Activated T-helper 17 cell treated with anti-CD3 and anti-CD28 coated beads, Interleukin-2, amount 50 U/mL, for 72 hours (primary cell): ENCODE results near the gene SPOCK2. TPM values are rescaled to one million over a fixed set of nuclear protein-coding genes. Genes with fewer than 3 reads are reported as not detected.

Experiments used
- ATAC-seq: fragments of 150-1000 bp; cut with Tn5 transposase; replicated peaks from 2 replicates; pipeline ENCODE4 v1.10.0; 2021; ENCODE audit warnings: mild to moderate bottlenecking, moderate library complexity
- H3K27ac Mint-ChIP-seq: one replicate; pipeline ENCODE4 v1.8.0; 2022; ENCODE audit warnings: mixed read lengths
- H3K27me3 Mint-ChIP-seq: one replicate; pipeline ENCODE4 v1.8.0; 2022; ENCODE audit warnings: mixed read lengths
- H3K36me3 Mint-ChIP-seq: one replicate; pipeline ENCODE4 v1.8.0; 2022; ENCODE audit warnings: low read depth, mild to moderate bottlenecking, mixed read lengths
- H3K4me1 Mint-ChIP-seq: one replicate; pipeline ENCODE4 v1.8.0; 2022; ENCODE audit warnings: mixed read lengths
- H3K4me3 Mint-ChIP-seq: one replicate; pipeline ENCODE4 v1.8.0; 2022; ENCODE audit warnings: mild to moderate bottlenecking, mixed read lengths
- H3K9me3 Mint-ChIP-seq: one replicate; pipeline ENCODE4 v1.8.0; 2022; ENCODE audit warnings: mixed read lengths
- total RNA-seq, 2 donors: library from RNA; stranded (reverse); gene quantifications; one replicate each; pipeline ENCODE4 v1.2.3, GENCODE V29; 2022

SPOCK2 gene
- total RNA-seq, 2 donors from 2014 or later = 161 to 191 TPM

DNA sequence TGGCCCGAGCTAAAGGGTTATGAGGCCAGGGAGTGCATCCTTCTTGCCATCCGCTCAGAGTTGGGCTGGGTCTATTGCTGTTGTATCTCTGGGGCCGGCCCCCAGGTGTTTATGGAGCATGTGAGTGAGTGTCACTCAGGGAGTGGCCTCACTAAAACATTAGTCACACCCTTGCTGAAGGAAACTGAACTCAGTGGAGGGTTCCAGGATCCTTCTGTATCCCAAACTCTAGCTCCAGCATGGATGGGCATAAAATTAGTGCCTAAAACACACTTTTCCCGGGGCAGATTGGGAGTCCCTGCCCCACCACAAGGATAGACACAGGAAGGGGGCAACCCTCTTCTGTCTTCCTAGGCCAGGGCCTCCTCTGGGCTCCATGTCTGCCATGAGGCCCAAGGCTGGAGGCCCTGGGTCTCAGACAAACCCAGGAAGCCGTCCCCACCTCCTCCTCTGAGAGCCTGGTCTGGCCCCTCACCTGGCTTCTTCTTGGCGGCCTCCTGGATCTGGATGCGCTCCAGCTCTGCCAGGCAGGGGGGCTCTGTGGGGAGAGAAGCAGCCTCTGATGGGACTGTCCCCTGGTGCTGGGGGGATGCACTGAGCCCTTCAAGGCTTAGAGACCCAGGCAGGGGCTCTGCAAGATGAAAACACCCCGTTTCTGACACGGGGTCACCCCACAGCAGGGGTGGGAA, 24.5 kb downstream of the SPOCK2 start:
- H3K27ac Mint-ChIP-seq = peak overlapping the region; percentile 64

DNA sequence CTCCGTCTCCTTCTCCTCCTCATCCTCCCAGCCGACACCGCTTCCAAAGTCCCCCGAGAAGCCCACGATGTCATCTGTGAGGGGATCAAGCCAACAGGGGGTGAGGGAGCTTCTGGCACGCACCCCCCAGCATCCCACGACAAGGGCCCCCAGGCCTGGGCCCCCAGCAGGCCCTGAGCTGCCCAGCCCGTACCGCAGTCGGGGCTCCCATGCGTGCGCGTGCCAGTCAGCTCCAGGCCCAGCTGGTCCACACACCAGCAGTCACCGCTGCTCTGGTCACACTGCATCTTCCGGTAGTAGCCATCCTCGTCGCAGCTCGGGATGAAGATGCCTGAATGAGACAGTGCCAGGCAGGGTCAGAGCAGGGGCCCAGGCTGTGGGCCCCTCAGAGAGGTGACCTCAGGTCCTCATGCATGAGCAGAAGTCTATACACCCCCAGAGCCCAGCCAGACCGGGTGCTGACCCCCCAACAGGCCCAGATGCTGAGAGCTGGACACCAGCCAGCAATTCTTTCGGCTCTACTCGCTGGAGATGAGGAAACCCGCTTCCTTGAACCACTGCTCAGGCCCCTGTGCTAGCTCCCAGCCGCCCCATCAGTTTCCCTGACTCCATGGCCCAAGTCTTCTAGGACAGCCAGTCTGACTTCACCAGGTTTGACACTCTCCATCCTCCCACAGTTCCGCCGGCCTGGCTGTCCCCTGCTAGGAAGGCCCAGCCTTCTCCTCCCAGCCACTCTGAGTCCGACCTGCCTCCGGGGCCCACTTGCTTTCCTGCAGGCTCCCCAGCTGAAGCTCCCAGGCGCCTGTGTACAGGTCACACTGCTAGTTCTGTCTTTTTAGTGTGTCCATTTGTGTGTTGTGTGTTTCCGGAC, 25.3 kb downstream of the SPOCK2 start:
- Mint-ChIP-seq H3K36me3 (peaks cover 70% of the 10 kb centered on the region), H3K9me3 (no peaks in the 10 kb centered on the region), H3K27me3 (no peaks in the 10 kb centered on the region), H3K27ac (peak overlapping the region; percentile 64), H3K4me3 (no peak overlapping the region), H3K4me1 (peaks cover 15% of the 10 kb centered on the region)
- ATAC-seq = no peak

More for the DNA sequence above, 24.5 kb downstream of the SPOCK2 start:
- no peak overlapping the region for H3K4me3 Mint-ChIP-seq
- no peaks in the 10 kb centered on the region for H3K27me3 Mint-ChIP-seq
- peaks cover 12% of the 10 kb centered on the region for H3K4me1 Mint-ChIP-seq
- no peaks in the 10 kb centered on the region for H3K9me3 Mint-ChIP-seq
- ATAC-seq = no peak
- H3K36me3 Mint-ChIP-seq = peaks cover 78% of the 10 kb centered on the region

DNA sequence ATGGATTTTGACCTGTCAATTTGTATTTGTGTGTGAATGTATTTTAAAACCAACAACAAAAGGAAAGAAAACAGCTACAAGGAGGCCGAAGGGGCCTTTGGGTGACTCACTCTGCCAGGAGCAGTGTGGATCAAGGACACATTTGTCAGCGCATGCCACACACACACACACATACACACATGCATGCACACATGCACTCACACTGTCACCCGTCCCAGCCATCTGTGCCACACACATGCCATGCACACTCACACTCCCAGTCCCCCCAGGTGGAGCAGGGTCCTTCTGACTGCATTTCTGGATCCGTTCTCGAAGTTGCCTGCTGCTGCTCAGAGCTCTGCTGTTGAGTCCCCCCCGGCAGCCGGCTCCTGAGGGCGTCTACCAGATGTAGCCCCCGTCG, 26.0 kb downstream of the SPOCK2 start:
- ATAC-seq = no peak
- H3K27me3 Mint-ChIP-seq = no peaks in the 10 kb centered on the region
- peaks cover 63% of the 10 kb centered on the region for H3K36me3 Mint-ChIP-seq

DNA sequence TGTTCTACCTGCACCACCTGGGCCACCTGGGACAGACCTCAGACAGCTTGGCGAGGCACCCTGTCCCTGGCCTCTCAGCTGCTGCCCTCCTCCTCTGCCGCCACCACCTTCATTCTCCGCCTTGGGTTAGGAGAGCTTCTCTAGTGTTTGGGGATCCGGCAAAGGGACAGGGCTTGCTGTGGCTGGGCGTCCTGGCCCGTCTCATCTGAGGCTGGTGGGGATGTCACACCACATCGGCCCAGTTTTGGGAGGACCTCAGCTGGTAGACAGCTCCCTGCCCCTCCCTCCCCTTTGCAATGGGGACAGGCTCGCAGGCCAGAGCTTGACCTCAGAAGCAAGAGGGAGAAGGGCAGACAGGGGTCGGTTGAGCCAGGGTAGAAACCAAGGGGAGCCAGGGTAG, 26.4 kb downstream of the SPOCK2 start:
- Mint-ChIP-seq H3K36me3 (peaks cover 58% of the 10 kb centered on the region), H3K4me3 (no peak overlapping the region), H3K4me1 (peaks cover 15% of the 10 kb centered on the region), H3K27ac (peak overlapping the region; percentile 48), H3K9me3 (no peaks in the 10 kb centered on the region), H3K27me3 (no peaks in the 10 kb centered on the region)
- ATAC-seq = no peak

More for the DNA sequence above, 26.0 kb downstream of the SPOCK2 start:
- no peak overlapping the region for H3K4me3 Mint-ChIP-seq
- H3K9me3 Mint-ChIP-seq = no peaks in the 10 kb centered on the region
- peak overlapping the region; percentile 48 for H3K27ac Mint-ChIP-seq
- peaks cover 15% of the 10 kb centered on the region for H3K4me1 Mint-ChIP-seq

DNA sequence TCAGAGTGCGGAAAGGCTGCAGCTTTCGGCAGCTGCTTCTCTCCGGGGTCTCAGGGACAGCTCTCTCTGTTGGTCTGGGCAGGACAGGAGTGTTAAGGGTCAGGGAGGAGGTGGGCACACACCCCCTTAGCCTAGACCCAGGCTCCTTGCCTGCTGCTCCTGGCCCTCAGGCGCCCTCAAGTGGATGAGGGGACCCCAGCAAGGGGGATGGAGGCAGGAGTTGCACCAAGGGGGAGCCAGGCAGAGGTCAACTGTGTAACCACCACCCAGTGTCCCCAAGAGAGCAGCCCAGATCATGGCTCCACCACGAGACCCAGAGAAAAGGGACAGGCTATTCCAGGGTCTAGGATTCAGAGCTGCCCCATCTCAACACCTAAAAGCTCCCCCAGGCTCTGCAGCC, 26.9 kb downstream of the SPOCK2 start:
- ATAC-seq = no peak
- no peaks in the 10 kb centered on the region for H3K27me3 Mint-ChIP-seq
- H3K4me1 Mint-ChIP-seq = peaks cover 15% of the 10 kb centered on the region
- peaks cover 54% of the 10 kb centered on the region for H3K36me3 Mint-ChIP-seq
- H3K4me3 Mint-ChIP-seq = no peak overlapping the region
- H3K27ac Mint-ChIP-seq = peak overlapping the region; percentile 89
- no peaks in the 10 kb centered on the region for H3K9me3 Mint-ChIP-seq

DNA sequence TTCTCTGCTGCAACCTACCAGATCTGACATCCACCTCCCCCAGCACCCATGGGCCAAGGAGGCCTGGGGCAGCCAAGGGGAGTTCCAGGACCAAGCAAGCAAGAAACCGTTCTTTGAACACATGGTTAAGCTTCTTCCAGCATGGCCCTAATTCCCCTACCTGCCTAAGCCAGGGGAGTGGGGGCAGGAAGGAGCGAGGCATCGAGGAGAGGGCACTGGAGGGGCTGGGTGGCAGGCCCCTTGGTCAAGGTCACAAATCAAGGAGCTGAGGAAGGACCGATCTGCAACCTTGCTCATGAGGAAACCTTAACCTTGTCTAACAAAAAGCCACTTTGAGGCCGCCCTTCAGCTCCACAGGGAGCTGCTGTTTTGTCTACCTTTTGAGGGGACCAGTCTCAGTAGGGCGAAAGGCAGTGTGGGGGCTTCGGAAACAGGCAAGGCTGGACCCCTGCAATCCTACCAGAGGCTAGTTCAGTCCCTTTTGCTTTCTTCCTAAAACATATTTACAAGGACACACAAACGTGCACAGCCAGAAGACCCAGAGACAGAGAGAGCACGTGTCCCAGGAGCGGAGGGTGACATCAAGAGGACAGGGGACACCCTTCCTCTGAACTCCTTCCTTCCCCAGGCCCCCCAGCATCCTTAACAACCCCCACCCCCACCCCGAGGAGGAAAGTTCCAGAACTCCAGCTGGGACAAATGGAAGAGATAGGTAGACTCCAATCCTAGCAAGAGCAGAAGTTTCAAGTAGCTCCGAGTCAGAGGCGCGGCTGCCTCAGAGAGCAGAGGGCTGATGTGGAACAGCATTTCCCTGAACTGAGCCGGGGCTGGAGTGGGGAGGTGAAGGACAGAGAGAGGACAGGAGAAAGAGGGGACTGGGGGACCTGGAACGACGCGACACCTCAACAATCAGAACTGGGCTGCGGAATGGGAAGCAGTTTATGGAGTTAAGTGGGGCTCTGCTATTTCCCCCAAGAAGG, 28.2 kb downstream of the SPOCK2 start:
- peaks cover 15% of the 10 kb centered on the region for H3K4me1 Mint-ChIP-seq
- H3K27me3 Mint-ChIP-seq = no peaks in the 10 kb centered on the region
- no peaks in the 10 kb centered on the region for H3K9me3 Mint-ChIP-seq
- H3K27ac Mint-ChIP-seq = peak overlapping the region; percentile 89
- peak overlapping the region; percentile 56 for H3K4me3 Mint-ChIP-seq
- H3K36me3 Mint-ChIP-seq = peaks cover 40% of the 10 kb centered on the region
- ATAC-seq = no peak

DNA sequence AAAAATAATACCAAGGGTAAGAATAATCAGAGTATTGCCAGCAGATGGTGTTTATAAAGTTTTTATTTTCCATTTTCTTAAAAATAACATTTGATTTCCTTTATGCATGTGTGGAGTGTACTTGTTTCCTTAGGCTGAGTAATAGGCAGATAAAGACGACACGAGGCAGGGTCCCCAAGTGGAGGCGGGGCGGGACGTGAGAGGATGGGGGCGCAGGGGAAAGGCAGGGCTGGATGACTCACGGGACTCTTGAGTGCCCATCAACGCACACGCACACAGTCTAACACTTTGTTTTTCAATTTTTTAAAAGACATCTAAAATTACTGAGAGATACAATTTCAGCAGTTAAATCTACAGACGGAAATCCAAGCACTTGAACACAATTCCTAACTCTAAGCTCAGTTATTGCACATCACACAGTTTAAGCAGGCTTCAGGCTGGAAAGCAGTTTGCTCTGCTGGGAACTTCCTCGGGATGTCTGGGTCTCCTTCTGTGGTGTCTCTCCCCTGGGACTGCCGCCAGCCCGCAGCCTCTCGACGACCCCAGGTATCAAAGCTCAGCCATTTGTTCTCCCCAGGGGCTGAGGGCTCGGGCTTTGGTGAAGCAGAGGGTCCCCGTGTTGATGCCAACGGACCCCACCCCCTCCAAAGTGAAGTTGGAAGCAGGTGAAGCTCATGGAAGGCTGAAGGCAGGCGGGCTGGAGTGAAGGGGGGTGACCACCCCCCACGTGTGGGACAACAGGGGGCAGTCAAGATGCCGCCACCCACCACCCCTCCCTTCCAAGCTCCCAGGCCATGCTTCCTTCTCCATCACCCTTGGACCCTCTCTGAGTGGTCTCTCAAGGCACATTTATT, 29.1 kb downstream of the SPOCK2 start:
- peak; percentile 70 for ATAC-seq
- peaks cover 34% of the 10 kb centered on the region for H3K36me3 Mint-ChIP-seq
- H3K4me1 Mint-ChIP-seq = peaks cover 15% of the 10 kb centered on the region
- H3K9me3 Mint-ChIP-seq = no peaks in the 10 kb centered on the region
- no peaks in the 10 kb centered on the region for H3K27me3 Mint-ChIP-seq
- H3K27ac Mint-ChIP-seq = peak overlapping the region; percentile 89
- peak overlapping the region; percentile 56 for H3K4me3 Mint-ChIP-seq

DNA sequence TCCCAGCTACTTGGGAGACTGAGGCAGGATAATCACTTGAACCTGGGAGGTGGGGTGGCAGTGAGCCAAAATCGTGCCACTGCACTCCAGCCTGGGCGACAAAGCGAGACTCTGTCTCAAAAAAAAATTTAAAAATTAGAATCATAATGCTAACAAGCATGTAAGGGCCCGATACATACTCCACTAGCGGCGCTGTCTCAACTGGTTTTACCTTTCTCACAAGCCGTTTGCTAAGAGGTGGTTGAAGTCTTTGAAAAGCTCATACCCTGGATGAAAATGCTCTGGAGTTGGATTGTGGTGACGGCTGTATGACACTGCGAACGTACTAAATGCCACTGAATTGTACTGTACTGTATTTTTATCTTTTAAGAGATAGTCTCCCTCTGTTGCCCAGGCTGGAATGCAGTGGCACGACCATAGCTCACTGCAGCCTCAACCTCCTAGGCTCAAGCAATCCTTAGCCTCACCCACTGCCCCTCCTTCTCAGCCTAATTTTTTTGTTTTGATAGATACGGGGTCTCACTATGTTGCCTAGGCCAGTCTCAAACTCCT, 29.9 kb downstream of the SPOCK2 start:
- no peaks in the 10 kb centered on the region for H3K9me3 Mint-ChIP-seq
- no peaks in the 10 kb centered on the region for H3K27me3 Mint-ChIP-seq
- peaks cover 15% of the 10 kb centered on the region for H3K4me1 Mint-ChIP-seq
- ATAC-seq = no peak
- H3K27ac Mint-ChIP-seq = peak overlapping the region; percentile 89
- peaks cover 26% of the 10 kb centered on the region for H3K36me3 Mint-ChIP-seq
- peak overlapping the region; percentile 56 for H3K4me3 Mint-ChIP-seq

DNA sequence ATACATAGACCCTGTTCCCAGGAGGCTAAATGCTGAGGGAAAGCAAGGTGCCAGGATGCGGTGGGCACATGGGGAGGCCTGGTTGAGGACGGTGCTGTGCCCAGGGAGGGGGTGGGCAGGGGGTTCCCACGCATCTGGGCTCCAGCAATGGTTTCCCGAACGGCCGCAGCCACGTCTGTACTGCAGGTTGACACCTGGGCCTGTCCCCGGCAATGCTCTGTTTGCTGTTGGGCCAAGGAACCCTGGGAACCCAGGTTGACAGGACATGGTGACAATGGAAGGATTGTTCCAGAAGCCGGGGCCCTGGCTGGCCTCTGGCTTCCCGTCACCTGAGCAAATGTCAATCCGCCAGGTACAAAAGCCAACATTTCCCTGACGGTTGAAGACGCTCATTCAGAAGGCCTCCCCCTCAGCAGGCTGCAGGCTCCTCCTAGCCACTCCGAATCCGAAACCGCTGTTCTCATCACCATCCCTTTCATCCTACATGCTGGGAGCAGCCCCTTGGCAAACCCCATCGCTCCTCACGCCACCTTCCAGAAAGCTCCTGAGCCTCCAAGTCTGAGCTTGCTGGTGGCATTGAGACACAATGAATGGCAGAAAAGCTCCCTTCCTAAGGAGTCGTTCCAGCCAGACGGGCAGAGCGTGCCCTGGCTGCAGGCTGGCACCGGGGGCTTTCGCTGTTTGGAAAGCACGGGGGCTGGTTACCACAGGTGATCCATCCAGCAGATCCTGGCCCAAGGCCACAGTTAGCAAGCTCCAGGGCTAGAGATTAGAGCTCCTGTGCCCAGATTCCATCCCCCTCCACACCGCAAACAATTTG, 31.2 kb downstream of the SPOCK2 start:
- Mint-ChIP-seq H3K4me3 (no peak overlapping the region), H3K36me3 (peaks cover 13% of the 10 kb centered on the region), H3K9me3 (no peaks in the 10 kb centered on the region), H3K27ac (peak overlapping the region; percentile 58), H3K4me1 (peaks cover 15% of the 10 kb centered on the region), H3K27me3 (no peaks in the 10 kb centered on the region)
- no peak for ATAC-seq

DNA sequence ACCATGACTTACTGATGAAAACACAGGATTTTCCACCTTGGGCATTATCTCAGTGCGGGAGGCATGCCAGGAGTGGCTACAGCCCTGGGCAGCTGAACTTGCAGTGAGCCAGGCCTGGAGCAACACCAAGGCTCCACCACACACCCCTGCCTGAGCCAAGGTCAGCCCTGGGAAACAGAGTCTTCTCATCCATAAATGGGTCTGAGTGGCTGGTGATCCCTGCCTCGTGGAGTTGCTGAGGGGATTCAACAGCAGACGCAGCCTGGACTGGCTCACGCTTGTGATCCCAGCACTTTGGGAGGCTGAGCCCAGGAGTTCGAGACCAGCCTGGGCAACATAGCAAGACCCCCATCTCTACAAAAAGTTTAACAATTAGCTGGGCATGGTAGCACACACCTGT, 32.2 kb downstream of the SPOCK2 start:
- no peak for ATAC-seq
- no peak overlapping the region for H3K4me3 Mint-ChIP-seq
- H3K27ac Mint-ChIP-seq = no peak overlapping the region
- H3K36me3 Mint-ChIP-seq = peaks cover 3% of the 10 kb centered on the region
- H3K9me3 Mint-ChIP-seq = no peaks in the 10 kb centered on the region
- H3K4me1 Mint-ChIP-seq = peaks cover 15% of the 10 kb centered on the region
- H3K27me3 Mint-ChIP-seq = no peaks in the 10 kb centered on the region

DNA sequence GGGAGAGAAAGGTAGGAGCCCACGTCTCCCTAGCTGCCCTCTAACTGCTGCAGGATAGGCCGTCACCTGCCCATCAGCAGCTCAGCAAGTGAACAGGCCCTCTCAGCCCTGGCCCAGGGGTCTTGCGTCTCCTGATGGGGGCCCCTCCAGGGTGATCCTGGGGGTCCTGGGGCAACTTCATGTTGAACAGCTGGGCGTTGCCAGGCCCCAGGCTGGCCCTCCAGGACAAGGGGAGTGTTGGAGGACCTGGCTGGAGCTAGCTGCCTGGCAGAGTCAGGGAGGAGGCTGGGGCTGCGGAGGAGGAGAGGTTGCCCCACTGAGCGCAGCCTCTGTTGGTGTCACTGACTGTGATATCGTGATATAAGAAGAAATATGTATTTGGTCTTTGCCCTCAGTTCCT, 34.7 kb downstream of the SPOCK2 start:
- no peaks in the 10 kb centered on the region for H3K9me3 Mint-ChIP-seq
- H3K4me1 Mint-ChIP-seq = peaks cover 4% of the 10 kb centered on the region
- H3K27ac Mint-ChIP-seq = no peak overlapping the region
- H3K36me3 Mint-ChIP-seq = no peaks in the 10 kb centered on the region
- H3K27me3 Mint-ChIP-seq = no peaks in the 10 kb centered on the region
- no peak for ATAC-seq
- no peak overlapping the region for H3K4me3 Mint-ChIP-seq

DNA sequence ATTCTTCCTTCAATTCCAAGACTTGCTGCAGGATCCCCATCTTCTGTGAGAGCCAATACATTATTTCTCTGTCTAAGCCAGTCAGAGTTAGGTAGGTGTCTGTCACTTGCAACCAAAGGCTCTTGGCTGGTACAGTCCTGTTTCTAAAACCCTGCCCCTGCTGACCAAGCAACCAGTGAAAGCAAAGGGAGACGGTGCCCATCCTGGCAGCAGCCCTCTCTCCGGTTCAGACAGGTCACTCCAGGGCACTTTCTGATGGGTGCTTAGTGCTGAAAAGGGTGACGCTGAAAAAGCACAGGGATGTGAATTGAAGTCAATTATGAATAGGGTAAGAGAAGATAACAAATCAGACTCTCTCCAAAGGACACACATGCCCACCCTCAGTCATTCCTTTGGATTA, 37.5 kb downstream of the SPOCK2 start:
- Mint-ChIP-seq H3K27me3 (no peaks in the 10 kb centered on the region), H3K36me3 (no peaks in the 10 kb centered on the region), H3K27ac (no peak overlapping the region), H3K9me3 (no peaks in the 10 kb centered on the region), H3K4me3 (no peak overlapping the region), H3K4me1 (peaks cover 8% of the 10 kb centered on the region)
- ATAC-seq = no peak
